HepG2 (cell line): ENCODE measurements around the gene CDK3. TPM values are rescaled to one million over a fixed set of nuclear protein-coding genes. Genes with fewer than 3 reads are reported as not detected.

Experiments used
- CEBPB ChIP-seq: IDR thresholded peaks from 2 replicates; pipeline ENCODE4 v1.6.1; 2011; ENCODE audit warnings: low read depth, low read length, improper control_type of control experiment, borderline replicate concordance
- FOXA3 ChIP-seq: IDR thresholded peaks from 2 replicates; pipeline ENCODE4 v1.6.1; 2016; ENCODE audit warnings: missing genetic modification reagents, missing compliant biosample characterization
- HMG20B ChIP-seq: conservative IDR thresholded peaks from 2 replicates; pipeline ENCODE4 v1.6.1; 2016; ENCODE audit warnings: missing genetic modification reagents, missing compliant biosample characterization
- IRX3 ChIP-seq: sonication (generic); formaldehyde crosslinking; IDR thresholded peaks from 2 replicates; pipeline ENCODE4 v1.8.1; 2023; ENCODE audit warnings: mild to moderate bottlenecking, low read depth, missing genetic modification reagents, borderline replicate concordance
- JUND ChIP-seq: sonication (generic); formaldehyde crosslinking; IDR thresholded peaks from 2 replicates; pipeline ENCODE4 v1.8.0; 2022; ENCODE audit warnings: mild to moderate bottlenecking, missing genetic modification reagents
- KDM3A ChIP-seq: IDR thresholded peaks from 2 replicates; pipeline ENCODE4 v1.6.1; 2018; ENCODE audit warnings: low read depth, missing compliant biosample characterization
- NFIC ChIP-seq: IDR thresholded peaks from 2 replicates; pipeline ENCODE4 v1.6.1; 2012; ENCODE audit warnings: mild to moderate bottlenecking, low read length, inconsistent platforms
- RFX5 ChIP-seq: IDR thresholded peaks from 2 replicates; pipeline ENCODE4 v1.6.1; 2011; ENCODE audit warnings: low read depth, low read length, improper control_type of control experiment
- TRIM24 ChIP-seq: sonication (generic); formaldehyde crosslinking; IDR thresholded peaks from 2 replicates; pipeline ENCODE4 v1.8.0; 2022; ENCODE audit warnings: mild to moderate bottlenecking, missing genetic modification reagents
- U2AF2 ChIP-seq: fragments of 200-400 bp; formaldehyde crosslinking; IDR thresholded peaks from 2 replicates; pipeline ENCODE4 v1.6.1; 2017; ENCODE audit warnings: low read depth, mild to moderate bottlenecking, low read length
- ZNF124 ChIP-seq: sonication (generic); formaldehyde crosslinking; IDR thresholded peaks from 2 replicates; pipeline ENCODE4 v1.4.0; 2020; ENCODE audit warnings: missing genetic modification reagents
- ZNF572 ChIP-seq: sonication (generic); formaldehyde crosslinking; IDR thresholded peaks from 2 replicates; pipeline ENCODE4 v1.5.1; 2020; ENCODE audit warnings: mild to moderate bottlenecking, missing genetic modification reagents
- ZNF776 ChIP-seq: sonication (generic); formaldehyde crosslinking; IDR thresholded peaks from 2 replicates; pipeline ENCODE4 v1.4.0; 2020; ENCODE audit warnings: mild to moderate bottlenecking, missing genetic modification reagents
- ZNF816 ChIP-seq: sonication (generic); formaldehyde crosslinking; IDR thresholded peaks from 2 replicates; pipeline ENCODE4 v1.8.0; 2022; ENCODE audit warnings: missing genetic modification reagents, mild to moderate bottlenecking, borderline replicate concordance
- polyA plus RNA-seq, 8 experiments: library from polyadenylated mRNA; depleted of rRNA in 3 of 8; stranded (reverse) in 7 of 8; unstranded in 1 of 8; fragments of >200 nt; fragmentation: Illumina TruSeq in 4 of 8; extraction: Trizol in 4 of 8; gene quantifications; 2 replicates each; pipeline versions ENCODE4 v1.2.1 to v1.2.3, GENCODE V29; 2011 to 2016; ENCODE audit warnings: low read depth in 4 of 8, missing spikeins in 1 of 8, mixed read lengths in 1 of 8; ENCODE audit not compliant: insufficient read depth in 1 of 8
- total RNA-seq, 5 experiments: library from RNA; depleted of rRNA; stranded (reverse); fragments of >200 nt; fragmentation: Illumina TruSeq; extraction: Trizol; gene quantifications; 2 replicates each; pipeline ENCODE4 v1.2.3, GENCODE V29; 2016; ENCODE audit warnings: low read depth in 1 of 5
- TF ChIP-seq, protein P1 (sequence below): sonication (generic); formaldehyde crosslinking; IDR thresholded peaks from 2 replicates; pipeline ENCODE4 v1.5.0; 2020; ENCODE audit warnings: mild to moderate bottlenecking, missing genetic modification reagents, borderline replicate concordance
- TF ChIP-seq, protein P2 (sequence below): sonication (generic); formaldehyde crosslinking; IDR thresholded peaks from 2 replicates; pipeline ENCODE4 v1.5.0; 2020; ENCODE audit warnings: missing genetic modification reagents

Gene CDK3
- total and polyA plus RNA-seq, 2 of the 13 experiments (the other 11 are each of a cell fraction or from before 2014, with no cell fraction given) = 5.8 to 11.4 TPM

DNA sequence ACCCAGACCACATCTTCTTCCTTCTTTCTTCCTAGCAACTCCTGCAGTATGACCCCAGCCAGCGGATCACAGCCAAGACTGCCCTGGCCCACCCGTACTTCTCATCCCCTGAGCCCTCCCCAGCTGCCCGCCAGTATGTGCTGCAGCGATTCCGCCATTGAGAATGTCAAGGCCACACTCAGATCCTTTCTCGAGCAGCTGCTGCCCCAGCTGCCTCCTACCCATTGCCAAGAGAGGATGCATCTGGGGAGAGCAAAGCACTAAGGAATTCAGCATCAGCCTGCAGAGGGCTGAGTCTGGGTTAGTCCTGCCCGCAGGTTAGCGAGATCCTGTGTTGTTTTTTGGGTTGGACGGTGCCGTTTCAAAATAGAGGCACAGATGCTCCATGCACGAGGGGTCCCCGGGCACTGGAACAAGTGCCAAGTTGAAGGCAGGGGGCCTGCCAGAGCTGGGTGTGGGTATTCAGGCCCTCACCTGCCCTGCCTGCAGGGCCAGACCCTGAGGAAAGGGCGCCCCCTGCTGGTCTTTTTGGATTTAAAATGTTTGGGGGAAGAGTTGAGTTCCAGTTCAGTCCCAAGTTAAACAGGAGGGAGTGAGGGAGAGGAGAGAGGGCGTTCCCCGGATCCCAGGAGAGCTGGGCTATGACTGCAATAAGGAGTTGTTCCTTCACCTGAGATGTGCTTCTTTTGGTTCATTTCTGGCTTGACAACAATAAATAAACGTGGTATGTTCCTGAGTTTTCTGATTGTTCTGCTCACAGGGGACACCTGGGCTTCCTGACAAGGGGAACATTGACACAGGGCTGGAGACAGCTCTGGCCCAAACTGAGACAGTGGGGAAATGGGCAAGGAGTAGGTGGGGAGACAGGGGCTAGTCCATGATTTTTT is 4.9 kb downstream of the CDK3 start (continued):
- TF ChIP-seq, protein P1, sequence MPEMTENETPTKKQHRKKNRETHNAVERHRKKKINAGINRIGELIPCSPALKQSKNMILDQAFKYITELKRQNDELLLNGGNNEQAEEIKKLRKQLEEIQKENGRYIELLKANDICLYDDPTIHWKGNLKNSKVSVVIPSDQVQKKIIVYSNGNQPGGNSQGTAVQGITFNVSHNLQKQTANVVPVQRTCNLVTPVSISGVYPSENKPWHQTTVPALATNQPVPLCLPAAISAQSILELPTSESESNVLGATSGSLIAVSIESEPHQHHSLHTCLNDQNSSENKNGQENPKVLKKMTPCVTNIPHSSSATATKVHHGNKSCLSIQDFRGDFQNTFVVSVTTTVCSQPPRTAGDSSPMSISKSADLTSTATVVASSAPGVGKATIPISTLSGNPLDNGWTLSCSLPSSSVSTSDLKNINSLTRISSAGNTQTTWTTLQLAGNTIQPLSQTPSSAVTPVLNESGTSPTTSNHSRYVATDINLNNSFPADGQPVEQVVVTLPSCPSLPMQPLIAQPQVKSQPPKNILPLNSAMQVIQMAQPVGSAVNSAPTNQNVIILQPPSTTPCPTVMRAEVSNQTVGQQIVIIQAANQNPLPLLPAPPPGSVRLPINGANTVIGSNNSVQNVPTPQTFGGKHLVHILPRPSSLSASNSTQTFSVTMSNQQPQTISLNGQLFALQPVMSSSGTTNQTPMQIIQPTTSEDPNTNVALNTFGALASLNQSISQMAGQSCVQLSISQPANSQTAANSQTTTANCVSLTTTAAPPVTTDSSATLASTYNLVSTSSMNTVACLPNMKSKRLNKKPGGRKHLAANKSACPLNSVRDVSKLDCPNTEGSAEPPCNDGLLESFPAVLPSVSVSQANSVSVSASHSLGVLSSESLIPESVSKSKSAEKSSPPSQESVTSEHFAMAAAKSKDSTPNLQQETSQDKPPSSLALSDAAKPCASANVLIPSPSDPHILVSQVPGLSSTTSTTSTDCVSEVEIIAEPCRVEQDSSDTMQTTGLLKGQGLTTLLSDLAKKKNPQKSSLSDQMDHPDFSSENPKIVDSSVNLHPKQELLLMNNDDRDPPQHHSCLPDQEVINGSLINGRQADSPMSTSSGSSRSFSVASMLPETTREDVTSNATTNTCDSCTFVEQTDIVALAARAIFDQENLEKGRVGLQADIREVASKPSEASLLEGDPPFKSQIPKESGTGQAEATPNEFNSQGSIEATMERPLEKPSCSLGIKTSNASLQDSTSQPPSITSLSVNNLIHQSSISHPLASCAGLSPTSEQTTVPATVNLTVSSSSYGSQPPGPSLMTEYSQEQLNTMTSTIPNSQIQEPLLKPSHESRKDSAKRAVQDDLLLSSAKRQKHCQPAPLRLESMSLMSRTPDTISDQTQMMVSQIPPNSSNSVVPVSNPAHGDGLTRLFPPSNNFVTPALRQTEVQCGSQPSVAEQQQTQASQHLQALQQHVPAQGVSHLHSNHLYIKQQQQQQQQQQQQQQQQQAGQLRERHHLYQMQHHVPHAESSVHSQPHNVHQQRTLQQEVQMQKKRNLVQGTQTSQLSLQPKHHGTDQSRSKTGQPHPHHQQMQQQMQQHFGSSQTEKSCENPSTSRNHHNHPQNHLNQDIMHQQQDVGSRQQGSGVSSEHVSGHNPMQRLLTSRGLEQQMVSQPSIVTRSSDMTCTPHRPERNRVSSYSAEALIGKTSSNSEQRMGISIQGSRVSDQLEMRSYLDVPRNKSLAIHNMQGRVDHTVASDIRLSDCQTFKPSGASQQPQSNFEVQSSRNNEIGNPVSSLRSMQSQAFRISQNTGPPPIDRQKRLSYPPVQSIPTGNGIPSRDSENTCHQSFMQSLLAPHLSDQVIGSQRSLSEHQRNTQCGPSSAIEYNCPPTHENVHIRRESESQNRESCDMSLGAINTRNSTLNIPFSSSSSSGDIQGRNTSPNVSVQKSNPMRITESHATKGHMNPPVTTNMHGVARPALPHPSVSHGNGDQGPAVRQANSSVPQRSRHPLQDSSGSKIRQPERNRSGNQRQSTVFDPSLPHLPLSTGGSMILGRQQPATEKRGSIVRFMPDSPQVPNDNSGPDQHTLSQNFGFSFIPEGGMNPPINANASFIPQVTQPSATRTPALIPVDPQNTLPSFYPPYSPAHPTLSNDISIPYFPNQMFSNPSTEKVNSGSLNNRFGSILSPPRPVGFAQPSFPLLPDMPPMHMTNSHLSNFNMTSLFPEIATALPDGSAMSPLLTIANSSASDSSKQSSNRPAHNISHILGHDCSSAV (CRISPR knock-in tag) = no peak; the same call in 1 of the 2 replicates
- TF ChIP-seq NFIC (no peak), CEBPB (no peak), RFX5 (no peak; the same call in 1 of the 2 replicates), ZNF124 (CRISPR knock-in tag) (no peak), FOXA3 (CRISPR knock-in tag) (0 out of 2 replicates have a peak, but pooled peaks have one; percentile 12), ZNF776 (0 out of 2 replicates have a peak, but pooled peaks have one; percentile 37), U2AF2 (no peak), IRX3 (CRISPR knock-in tag) (no peak), HMG20B (no peak), TRIM24 (CRISPR knock-in tag) (no peak), JUND (no peak), KDM3A (CRISPR knock-in tag) (peak; percentile 78; the same call in 1 of the 2 replicates), ZNF816 (CRISPR knock-in tag) (no peak), ZNF572 (CRISPR knock-in tag) (peak; percentile 78; the same call in 1 of the 2 replicates)
- TF ChIP-seq, protein P2, sequence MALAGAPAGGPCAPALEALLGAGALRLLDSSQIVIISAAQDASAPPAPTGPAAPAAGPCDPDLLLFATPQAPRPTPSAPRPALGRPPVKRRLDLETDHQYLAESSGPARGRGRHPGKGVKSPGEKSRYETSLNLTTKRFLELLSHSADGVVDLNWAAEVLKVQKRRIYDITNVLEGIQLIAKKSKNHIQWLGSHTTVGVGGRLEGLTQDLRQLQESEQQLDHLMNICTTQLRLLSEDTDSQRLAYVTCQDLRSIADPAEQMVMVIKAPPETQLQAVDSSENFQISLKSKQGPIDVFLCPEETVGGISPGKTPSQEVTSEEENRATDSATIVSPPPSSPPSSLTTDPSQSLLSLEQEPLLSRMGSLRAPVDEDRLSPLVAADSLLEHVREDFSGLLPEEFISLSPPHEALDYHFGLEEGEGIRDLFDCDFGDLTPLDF = no peak
